H1 (cell line): ENCODE data around the gene DYDC1. TPM values are rescaled to one million over a fixed set of nuclear protein-coding genes. Genes with fewer than 3 reads are reported as not detected.

Experiments
- CTCF ChIA-PET: fragments of 300-600 bp; sonication (Branson Sonifier 250); formaldehyde crosslinking; loops from one replicate; lab custom pipeline; 2021; ENCODE audit not compliant: partially characterized antibody; lab: Charles Lee
- POLR2A ChIA-PET: fragments of 300-600 bp; sonication (Branson Sonifier 250); formaldehyde crosslinking; loops from one replicate; lab custom pipeline; 2021; ENCODE audit warnings: inconsistent platforms; ENCODE audit not compliant: partially characterized antibody; lab: Charles Lee
- DNase-seq, 2 experiments: peaks; one replicate each; pipeline versions ENCODE4 v3.0.0 to v3.0.0-alpha.2; 2010 to 2022; ENCODE audit warnings: low spot score in 2 of 2, low read depth in 1 of 2, mixed read lengths in 1 of 2
- FAIRE-seq: peaks from 2 replicates; lab custom pipeline; 2011; peaks lifted over from hg19 to GRCh38; lab: Jason Lieb, UNC
- H2AFZ ChIP-seq: 2 replicates; pipeline ENCODE4 v1.8.1; 2012; ENCODE audit warnings: low read length, inconsistent platforms
- H2AK5ac ChIP-seq: 2 replicates; pipeline ENCODE4 v1.6.1; 2013; ENCODE audit warnings: low read depth, low read length
- H2BK120ac ChIP-seq: replicated peaks from 2 replicates; pipeline ENCODE3; 2013; ENCODE audit warnings: low read depth, low read length, inconsistent platforms
- H2BK12ac ChIP-seq: 2 replicates; pipeline ENCODE4 v1.6.1; 2013; ENCODE audit warnings: low read depth, low read length
- H2BK15ac ChIP-seq: 2 replicates; pipeline ENCODE4 v1.6.1; 2013; ENCODE audit warnings: low read length
- H2BK20ac ChIP-seq: 2 replicates; pipeline ENCODE4 v1.6.1; 2013; ENCODE audit warnings: low read length
- H2BK5ac ChIP-seq: 2 replicates; pipeline ENCODE4 v1.6.1; 2013; ENCODE audit warnings: low read depth, low read length
- H3K14ac ChIP-seq: 2 replicates; pipeline ENCODE4 v1.6.1; 2013; ENCODE audit warnings: inconsistent platforms; ENCODE audit not compliant: insufficient read length
- H3K18ac ChIP-seq: 2 replicates; pipeline ENCODE4 v1.6.1; 2013; ENCODE audit warnings: low read length; ENCODE audit errors: extremely low read depth
- H3K23ac ChIP-seq: 2 replicates; pipeline ENCODE4 v1.6.1; 2013; ENCODE audit warnings: inconsistent platforms; ENCODE audit not compliant: insufficient read length
- H3K23me2 ChIP-seq: 2 replicates; pipeline ENCODE4 v1.6.1; 2013; ENCODE audit warnings: low read depth, low read length
- H3K27ac ChIP-seq: 2 replicates; pipeline ENCODE4 v1.6.1; 2011; ENCODE audit warnings: low read depth, low read length, inconsistent platforms
- H3K27me3 ChIP-seq, 4 experiments: replicated peaks in 1 of 4; 1 replicate in 1 of 4; 2 replicates in 3 of 4; pipeline versions ENCODE4 v1.6.1 to v1.8.1; 2011 to 2013; ENCODE audit warnings: low read length in 3 of 4, mild to moderate bottlenecking in 3 of 4, inconsistent platforms in 2 of 4, mixed read lengths in 2 of 4, moderate library complexity in 1 of 4; ENCODE audit not compliant: control insufficient read depth in 3 of 4, insufficient read depth in 3 of 4; ENCODE audit errors: extremely low read depth in 1 of 4
- H3K36me3 ChIP-seq, 4 experiments: 2 replicates each; pipeline versions ENCODE4 v1.6.1 to v1.8.1; 2011 to 2013; ENCODE audit warnings: mild to moderate bottlenecking in 4 of 4, low read length in 3 of 4, moderate library complexity in 2 of 4, control low read depth in 1 of 4, inconsistent platforms in 1 of 4; ENCODE audit not compliant: insufficient read depth in 4 of 4, control insufficient read depth in 2 of 4
- H3K4ac ChIP-seq: replicated peaks from 2 replicates; pipeline ENCODE3; 2013; ENCODE audit warnings: low read length, low read depth, mixed read lengths, inconsistent platforms; ENCODE audit not compliant: insufficient read length
- H3K4me1 ChIP-seq, 4 experiments: replicated peaks in 1 of 4; 1 replicate in 1 of 4; 2 replicates in 3 of 4; pipeline versions ENCODE4 v1.6.1 to v1.8.1; 2011 to 2013; ENCODE audit warnings: low read length in 3 of 4, inconsistent platforms in 2 of 4, mixed read lengths in 1 of 4; ENCODE audit not compliant: insufficient read depth in 4 of 4, control insufficient read depth in 3 of 4
- H3K4me2 ChIP-seq, 2 experiments: 2 replicates each; pipeline versions ENCODE4 v1.6.1 to v1.8.1; 2011 to 2013; ENCODE audit warnings: low read depth in 2 of 2, low read length in 2 of 2, control low read depth in 1 of 2, inconsistent platforms in 1 of 2, mild to moderate bottlenecking in 1 of 2; ENCODE audit not compliant: insufficient read depth in 1 of 2
- H3K4me3 ChIP-seq, 4 experiments: fragments of 200-600, 300-600 bp in 1 of 4; sonication (generic), shearing (Covaris generic), sonication (Bioruptor Twin) in 1 of 4; 2 replicates each; pipeline versions ENCODE4 v1.5.1 to v1.8.1; 2011 to 2016; ENCODE audit warnings: low read length in 4 of 4, low read depth in 3 of 4, control low read depth in 2 of 4, inconsistent platforms in 2 of 4, mild to moderate bottlenecking in 2 of 4, mixed read lengths in 1 of 4, moderate library complexity in 1 of 4; ENCODE audit not compliant: insufficient read depth in 2 of 4; ENCODE audit errors: extremely low read depth in 1 of 4
- H3K56ac ChIP-seq: replicated peaks from 2 replicates; pipeline ENCODE3; 2013; ENCODE audit warnings: low read depth, mild to moderate bottlenecking, mixed read lengths, low read length, inconsistent platforms; ENCODE audit not compliant: insufficient read length
- H3K79me1 ChIP-seq: 2 replicates; pipeline ENCODE4 v1.6.1; 2013; ENCODE audit warnings: low read depth, low read length, control low read depth
- H3K79me2 ChIP-seq, 2 experiments: 2 replicates each; pipeline versions ENCODE4 v1.6.1 to v1.8.1; 2012 to 2013; ENCODE audit warnings: low read length in 2 of 2, mild to moderate bottlenecking in 2 of 2, inconsistent platforms in 1 of 2; ENCODE audit not compliant: insufficient read depth in 2 of 2, control insufficient read depth in 1 of 2
- H3K9ac ChIP-seq, 4 experiments: replicated peaks in 1 of 4; 1 replicate in 1 of 4; 2 replicates in 3 of 4; pipeline versions ENCODE4 v1.6.1 to v1.8.1; 2011 to 2013; ENCODE audit warnings: low read depth in 3 of 4, low read length in 3 of 4, control low read depth in 2 of 4, mild to moderate bottlenecking in 2 of 4, moderate library complexity in 2 of 4, inconsistent platforms in 1 of 4; ENCODE audit errors: extremely low read depth in 1 of 4
- H3K9me3 ChIP-seq, 2 experiments: 2 replicates each; pipeline versions ENCODE4 v1.6.1 to v1.8.1; 2012 to 2013; ENCODE audit warnings: mild to moderate bottlenecking in 2 of 2, moderate library complexity in 2 of 2, control low read depth in 1 of 2, inconsistent platforms in 1 of 2, low read depth in 1 of 2, low read length in 1 of 2, mixed read lengths in 1 of 2; ENCODE audit not compliant: insufficient read depth in 2 of 2
- H4K20me1 ChIP-seq, 2 experiments: replicated peaks in 1 of 2; 2 replicates each; pipeline versions ENCODE3 to v1.8.1; 2011 to 2013; ENCODE audit warnings: inconsistent platforms in 2 of 2, low read length in 2 of 2, mild to moderate bottlenecking in 1 of 2; ENCODE audit not compliant: insufficient read depth in 2 of 2, control insufficient read depth in 1 of 2
- H4K5ac ChIP-seq: 2 replicates; pipeline ENCODE4 v1.6.1; 2013; ENCODE audit warnings: low read length, low read depth, mixed read lengths, inconsistent platforms; ENCODE audit not compliant: insufficient read length
- H4K8ac ChIP-seq: 2 replicates; pipeline ENCODE4 v1.8.0; 2013; ENCODE audit warnings: mild to moderate bottlenecking, moderate library complexity, low read length, inconsistent platforms; ENCODE audit not compliant: insufficient read depth; ENCODE audit errors: extremely low read depth
- H4K91ac ChIP-seq: replicated peaks from 2 replicates; pipeline ENCODE3; 2013; ENCODE audit warnings: low read length, mixed read lengths, inconsistent platforms; ENCODE audit not compliant: insufficient read length
- BCL11A ChIP-seq, 2 experiments: IDR thresholded peaks; one replicate each; pipeline ENCODE4 v1.6.1; 2011; ENCODE audit warnings: low read depth in 2 of 2, low read length in 2 of 2, mild to moderate bottlenecking in 2 of 2
- CREB1 ChIP-seq: IDR thresholded peaks from 2 replicates; pipeline ENCODE4 v1.6.1; 2012; ENCODE audit warnings: inconsistent platforms
- CTBP2 ChIP-seq: IDR thresholded peaks from 2 replicates; pipeline ENCODE4 v1.7.0; 2011; ENCODE audit warnings: borderline replicate concordance, mild to moderate bottlenecking, moderate library complexity, mixed read lengths, low read length; ENCODE audit not compliant: insufficient read depth, insufficient read length
- EZH2 ChIP-seq: fragments of 200-600 bp; sonication (generic); IDR thresholded peaks from 2 replicates; pipeline ENCODE4 v1.7.1; 2012; ENCODE audit warnings: low read depth, mild to moderate bottlenecking, moderate library complexity, low read length, inconsistent platforms; ENCODE audit not compliant: severe bottlenecking
- KDM1A ChIP-seq: fragments of 200-600, 300-600 bp; sonication (generic); IDR thresholded peaks from 2 replicates; pipeline ENCODE4 v1.7.1; 2016; ENCODE audit warnings: mild to moderate bottlenecking, low read length, borderline replicate concordance
- MAFK ChIP-seq: IDR thresholded peaks from 2 replicates; pipeline ENCODE4 v1.6.1; 2012; ENCODE audit warnings: low read depth, mild to moderate bottlenecking, improper control_type of control experiment, low read length
- POLR2A ChIP-seq, 2 experiments: IDR thresholded peaks; 1 replicate in 1 of 2; 2 replicates in 1 of 2; pipeline ENCODE4 v1.6.1; 2011; ENCODE audit warnings: low read depth in 2 of 2, low read length in 2 of 2, mild to moderate bottlenecking in 2 of 2; ENCODE audit errors: control extremely low read depth in 1 of 2
- POU5F1 ChIP-seq: IDR thresholded peaks from 2 replicates; pipeline ENCODE4 v1.6.1; 2011; ENCODE audit warnings: low read depth, mild to moderate bottlenecking, low read length, moderate library complexity
- RXRA ChIP-seq: IDR thresholded peaks from 2 replicates; pipeline ENCODE4 v1.6.1; 2011; ENCODE audit warnings: low read depth, mild to moderate bottlenecking, low read length, moderate library complexity; ENCODE audit not compliant: insufficient read depth
- SIN3A ChIP-seq, 2 experiments: IDR thresholded peaks in 1 of 2; conservative IDR thresholded peaks in 1 of 2; 2 replicates each; pipeline ENCODE4 v1.6.1; 2011 to 2012; ENCODE audit warnings: low read length in 2 of 2, improper control_type of control experiment in 1 of 2, low read depth in 1 of 2, mild to moderate bottlenecking in 1 of 2
- TCF12 ChIP-seq: IDR thresholded peaks from 2 replicates; pipeline ENCODE4 v1.6.1; 2011; ENCODE audit warnings: low read depth, mild to moderate bottlenecking, low read length
- WGBS, 2 experiments: shearing (Covaris generic) in 1 of 2; methylation state at CpG; one replicate each; pipeline versions ENCODE4 v1.1.6 to v1.1.7; 2013 to 2015; ENCODE audit warnings: low lambda C conversion rate in 2 of 2, mixed read lengths in 2 of 2, inconsistent platforms in 1 of 2, low coverage in 1 of 2, missing lambda C conversion rate in 1 of 2; ENCODE audit not compliant: insufficient replicate concordance in 2 of 2, insufficient coverage in 1 of 2, insufficient read length in 1 of 2; ENCODE audit errors: extremely low coverage in 1 of 2, missing lambda C conversion rate in 1 of 2; 5-methylcytosine and 5-hydroxymethylcytosine counted together
- polyA plus RNA-seq, 7 experiments: library from polyadenylated mRNA; depleted of rRNA in 3 of 7; stranded (reverse) in 5 of 7; unstranded in 2 of 7; fragments of >200 nt in 5 of 7; fragments of 200-250 nt in 2 of 7; gene quantifications; 1 replicate in 5 of 7; 2 replicates in 1 of 7; 4 replicates in 1 of 7; pipeline versions ENCODE4 v1.2.1 to v1.2.3, GENCODE V29; 2011 to 2013; ENCODE audit warnings: missing spikeins in 2 of 7, mixed read lengths in 2 of 7
- total RNA-seq: library from RNA; stranded (reverse); fragmentation: NEBNext Ultra II Directional; extraction: Animal tissue kit (Norgen Biotek cat#: 25700); gene quantifications from 2 replicates; pipeline ENCODE4 v1.2.1, GENCODE V29; 2021

DYDC1 gene
- total and polyA plus RNA-seq, 2 of the 8 experiments (the other 6 are each of a cell fraction or from before 2014, with no cell fraction given), result not detected

DNA sequence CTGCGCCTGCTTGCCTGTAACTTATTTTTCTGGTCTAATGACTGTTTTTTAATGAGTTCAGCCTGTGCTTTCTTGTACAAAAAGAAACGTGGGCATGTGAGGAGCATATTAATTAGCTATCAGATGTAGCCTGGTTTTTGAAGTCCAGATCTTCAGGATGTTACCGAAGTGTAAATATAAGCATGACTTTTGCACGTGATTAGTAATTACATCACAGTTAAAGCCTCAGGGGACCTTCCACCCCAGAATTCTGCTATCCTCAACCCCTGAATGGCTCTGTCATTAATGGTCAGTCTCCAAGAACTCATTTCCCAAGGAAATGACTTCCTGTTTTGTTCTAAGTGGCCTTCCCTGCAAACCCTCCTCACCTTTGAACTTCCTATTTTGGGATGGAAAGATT lies 49.6 kb upstream of the DYDC1 start:
- ChIA-PET POLR2A (no interaction called here), CTCF (interaction anchor here (0.9 to 3.8 kb wide), 9 partner anchors 13 to 450 kb away, joined by 3 to 21 read pairs (median 4); no protein-coding TSS in a partner anchor)
- H3K4me1 ChIP-seq, result peaks cover 0 to 5% (median 0%) of the 10 kb centered on the region in 4 experiments; a peak in 4 of 7 replicates
- H3K4me2 ChIP-seq, result no peak overlapping the region
- H3K79me2 ChIP-seq, result peaks cover 0 to 7% of the 10 kb centered on the region in 2 experiments; a peak in 1 of 4 replicates
- no peak overlapping the region for H4K91ac ChIP-seq
- no peak for TF ChIP-seq BCL11A (IDR thresholded peaks at IDR 0.05; ENCODE audit: low read depth in 2 of 2, low read length in 2 of 2)
- no peak for TF ChIP-seq POU5F1
- TF ChIP-seq RXRA, result no peak
- TF ChIP-seq SIN3A (conservative IDR thresholded peaks at IDR 0.05 in 1 of 2, IDR thresholded peaks at IDR 0.05 in 1 of 2; ENCODE audit: low read depth in 1 of 2, low read length in 2 of 2), result no peak
- no peak for TF ChIP-seq CREB1
- TF ChIP-seq KDM1A, result no peak
- TF ChIP-seq CTBP2, result no peak
- no peak for TF ChIP-seq TCF12
- no peak for TF ChIP-seq EZH2
- TF ChIP-seq POLR2A (IDR thresholded peaks at IDR 0.05; ENCODE audit: control extremely low read depth in 1 of 2, low read depth in 2 of 2, low read length in 2 of 2), result no peak
- TF ChIP-seq MAFK, result no peak
- H2BK120ac ChIP-seq, result no peak overlapping the region
- H3K79me1 ChIP-seq, result no peaks in the 10 kb centered on the region
- no peak overlapping the region for H3K56ac ChIP-seq
- no peak overlapping the region for H3K4ac ChIP-seq
- no peaks in the 10 kb centered on the region; a peak in 2 of 8 replicates for H3K36me3 ChIP-seq
- no peak overlapping the region for H2BK20ac ChIP-seq
- no peak overlapping the region for H2BK5ac ChIP-seq
- H2BK12ac ChIP-seq, result no peak overlapping the region
- whole genome bisulfite sequencing, 2 experiments, result 92% methylated on average over 4 of the region's 4 CpGs; no CpG with 5 or more reads in 1 of the 2 experiments
- DNase-seq (no peak), FAIRE-seq (no peak)
- no peak overlapping the region for H4K5ac ChIP-seq
- peaks cover 0 to 10% (median 6%) of the 10 kb centered on the region in 4 experiments; a peak in 3 of 7 replicates for H3K27me3 ChIP-seq
- H3K18ac ChIP-seq, result no peak overlapping the region
- no peak overlapping the region for H3K9ac ChIP-seq
- no peak overlapping the region for H2AK5ac ChIP-seq
- H3K23me2 ChIP-seq, result peaks cover 9% of the 10 kb centered on the region; the same call in 1 of the 2 replicates
- H3K14ac ChIP-seq, result no peak overlapping the region
- H2BK15ac ChIP-seq, result no peak overlapping the region
- H4K20me1 ChIP-seq, result peaks cover 2 to 6% of the 10 kb centered on the region in 2 experiments
- no peak overlapping the region for H3K4me3 ChIP-seq
- H3K27ac ChIP-seq, result no peak overlapping the region
- H3K9me3 ChIP-seq, result no peaks in the 10 kb centered on the region
- no peak overlapping the region for H2AFZ ChIP-seq
- H4K8ac ChIP-seq, result no peak overlapping the region
- no peak overlapping the region for H3K23ac ChIP-seq
